ENCODE data around the gene CEP55.

CEP55 gene

DNA sequence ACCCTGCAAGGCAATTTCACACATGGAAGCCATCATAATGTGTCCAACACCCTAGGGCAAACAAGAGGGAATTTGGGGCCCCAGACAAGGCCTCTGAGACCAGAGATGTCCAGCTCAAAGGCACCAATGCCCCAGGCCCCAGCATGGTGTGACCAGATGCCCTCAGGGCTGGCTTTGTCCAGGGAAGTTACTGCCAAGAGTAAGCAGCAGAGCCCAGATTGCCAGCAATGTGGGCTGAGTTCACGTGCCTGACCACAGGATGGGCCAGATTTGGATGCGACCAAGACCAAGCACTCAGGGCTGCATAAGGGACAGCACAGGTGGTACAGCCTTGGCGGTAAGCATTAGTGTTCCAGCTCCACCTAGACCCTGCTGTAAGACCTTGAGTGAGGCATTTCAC lies 27.0 kb upstream of the CEP55 start:
- DNase-seq: no peak

- DNase-seq: peak; percentile 97
Measured at GRCh38 chr10:93471110-93471651, 25.2 kb upstream of the CEP55 start.

- no peak for DNase-seq
Measured at GRCh38 chr10:93473161-93473560, 23.3 kb upstream of the CEP55 start.

DNA sequence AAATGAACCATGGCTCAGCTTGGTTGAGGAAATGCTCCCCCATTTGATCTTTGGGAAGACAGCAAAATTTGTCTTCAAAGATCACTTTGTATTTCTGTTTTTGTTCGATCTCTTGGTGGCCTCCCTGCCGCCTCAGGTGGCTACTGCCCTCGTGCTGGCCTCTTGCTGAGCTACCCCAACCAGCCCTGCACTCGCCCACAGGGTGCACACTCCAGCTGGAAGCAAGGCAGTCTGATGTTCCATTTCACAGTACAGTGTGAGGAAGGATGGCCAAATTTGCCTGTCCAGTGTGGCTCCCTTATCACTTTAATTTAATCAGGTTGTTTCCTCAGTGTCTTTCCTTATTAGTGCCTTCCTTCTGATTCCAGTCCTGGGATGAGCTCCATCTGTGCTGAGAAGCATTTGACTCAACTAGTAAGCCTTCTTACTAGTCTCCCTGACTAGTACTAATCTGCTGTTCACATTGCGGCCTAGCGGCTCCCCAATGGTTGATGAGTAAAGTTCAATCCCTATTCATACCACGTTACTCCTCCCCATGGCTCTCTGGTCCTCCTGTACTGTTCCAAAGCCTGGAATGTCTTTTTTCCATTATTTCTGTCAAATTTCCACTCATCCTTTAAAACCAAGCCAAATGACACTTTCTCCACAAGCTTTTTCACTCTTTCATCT lies 22.5 kb upstream of the CEP55 start:
- no peak for DNase-seq

DNA sequence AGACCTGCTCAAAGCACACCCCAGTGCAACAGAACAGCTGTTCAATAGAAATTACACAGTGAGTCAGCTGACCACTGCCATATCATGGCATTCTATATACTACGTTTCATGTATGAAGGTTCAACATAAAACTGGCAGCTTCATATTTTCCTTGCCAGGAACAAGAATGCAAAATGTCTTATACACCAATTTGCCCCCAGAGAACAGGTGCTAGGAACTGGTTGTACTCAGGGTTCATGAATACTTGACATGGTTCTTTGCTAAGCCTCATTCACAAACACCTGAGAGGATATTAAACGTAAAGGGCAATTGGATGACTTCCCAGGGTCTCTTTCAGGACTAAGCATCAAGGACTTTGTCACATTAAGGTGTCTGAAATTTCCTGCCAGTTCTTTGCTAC lies 21.2 kb upstream of the CEP55 start:
- no peak for DNase-seq

- DNase-seq: peak; percentile 64
Measured at GRCh38 chr10:93475871-93476270, 20.5 kb upstream of the CEP55 start.

GRCh38 chr10:93476756-93477155 lies 19.7 kb upstream of the CEP55 start:
- DNase-seq: peak; percentile 43

- DNase-seq: no peak
Measured at GRCh38 chr10:93478873-93479272, 17.5 kb upstream of the CEP55 start.

GRCh38 chr10:93481637-93482144 lies 14.7 kb upstream of the CEP55 start:
- DNase-seq: no peak

- peak; percentile 87 for DNase-seq
Measured at GRCh38 chr10:93482145-93482834, 14.1 kb upstream of the CEP55 start, which contains the start of gene MYOF. TSS of gene MYOF (minus strand) at chr10:93482334. CDS start at chr10:93482194, 140 bp downstream.

DNA sequence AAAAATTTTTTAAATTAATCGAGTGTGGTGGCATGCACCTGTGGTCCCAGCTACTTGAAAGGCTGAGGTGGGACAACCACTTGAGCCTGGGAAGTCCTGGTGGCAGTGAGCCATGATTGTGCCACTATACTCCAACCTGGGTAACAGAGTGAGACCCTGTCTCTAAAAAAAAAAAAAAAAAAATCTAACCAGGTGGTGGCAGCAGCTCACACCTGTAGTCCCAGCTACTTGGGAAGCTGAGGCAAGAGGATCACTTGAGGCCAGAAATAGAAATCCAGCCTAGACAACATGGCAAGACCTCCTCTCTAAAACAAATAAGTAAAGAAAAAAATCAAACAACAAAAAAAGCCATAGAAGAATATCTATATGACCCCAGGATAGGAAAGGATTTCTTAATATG lies 10.7 kb upstream of the CEP55 start:
- DNase-seq: no peak

- DNase-seq: peak; percentile 51
Measured at GRCh38 chr10:93488956-93489528, 7.4 kb upstream of the CEP55 start.

DNA sequence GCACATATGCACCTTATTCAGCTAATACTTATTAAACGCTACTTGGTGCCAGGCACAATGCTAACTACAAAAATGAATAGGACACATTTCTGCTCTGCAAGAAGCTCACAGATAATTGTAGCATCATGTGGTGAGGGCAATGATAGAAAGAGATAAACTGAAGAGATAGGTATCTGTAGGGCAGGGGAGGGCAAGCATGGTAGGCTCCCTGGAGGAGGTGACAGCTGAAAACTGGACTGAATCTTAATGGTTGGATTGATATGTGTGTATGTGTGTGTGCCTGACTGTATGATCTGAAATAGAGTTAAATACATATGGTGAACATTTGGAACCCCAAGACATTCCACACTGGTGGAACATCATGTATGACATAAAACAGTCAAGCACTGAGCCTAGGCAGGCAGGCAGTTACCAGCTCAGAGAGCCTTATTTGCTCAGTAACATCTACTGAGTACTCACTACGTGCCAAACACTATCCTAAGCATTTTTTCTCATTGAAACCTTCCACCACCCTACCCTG lies 4.8 kb upstream of the CEP55 start:
- no peak for DNase-seq

- DNase-seq: no peak
Measured at GRCh38 chr10:93493162-93493561, 3.2 kb upstream of the CEP55 start.

DNA sequence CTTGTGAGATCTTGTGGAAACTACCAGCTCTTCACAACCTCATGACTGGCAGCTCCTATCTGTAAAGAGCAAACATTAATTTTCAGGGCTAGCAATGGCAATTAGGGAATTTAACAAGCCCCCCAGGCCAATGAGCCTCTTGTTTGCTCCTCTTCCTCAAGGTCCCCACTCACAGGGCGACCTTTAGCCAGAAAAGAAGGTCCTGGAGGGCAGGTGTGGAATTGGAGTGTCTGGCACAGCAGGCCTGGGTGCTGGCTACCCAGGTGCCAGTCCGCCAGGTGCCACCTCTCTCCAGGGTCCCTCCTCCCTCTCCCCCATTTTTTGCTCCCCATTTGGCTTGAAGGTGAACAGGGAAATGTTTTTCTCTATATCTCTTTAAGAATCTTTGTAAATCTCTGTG lies 1.9 kb upstream of the CEP55 start:
- no peak for DNase-seq

DNA sequence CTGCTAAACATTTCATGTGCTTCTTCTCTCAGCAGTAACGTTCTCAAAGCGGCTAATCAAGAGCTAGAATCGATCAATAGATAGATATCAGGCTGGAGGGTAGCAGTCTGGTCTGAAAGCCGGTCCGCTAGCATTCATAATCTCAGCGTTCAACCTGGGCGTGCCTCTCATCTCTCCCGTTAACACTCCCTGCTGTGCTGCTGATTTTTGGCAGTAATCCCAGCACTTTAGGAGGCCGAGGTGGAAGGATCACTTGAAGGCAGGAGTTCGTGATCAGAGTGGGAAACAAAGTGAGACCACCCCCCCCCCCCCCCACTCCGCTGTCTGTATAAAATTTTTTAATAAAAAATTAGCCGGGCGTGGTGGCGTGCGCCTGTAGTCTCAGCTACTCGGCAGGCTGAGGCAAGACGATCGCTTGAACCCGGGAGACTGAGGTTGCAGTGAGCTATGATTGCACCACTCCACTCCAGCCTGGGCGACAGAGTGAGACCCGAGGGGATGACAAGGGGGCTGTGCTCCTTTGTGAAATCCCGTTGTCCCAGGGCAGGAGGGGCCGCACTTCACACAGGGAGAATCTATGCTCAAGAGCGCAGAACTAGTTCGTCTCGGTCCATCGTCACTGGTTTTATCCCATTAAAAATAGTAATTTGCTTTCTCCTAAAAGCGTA lies 624 bp upstream of the CEP55 start:
- peak; percentile 39 for DNase-seq

DNA sequence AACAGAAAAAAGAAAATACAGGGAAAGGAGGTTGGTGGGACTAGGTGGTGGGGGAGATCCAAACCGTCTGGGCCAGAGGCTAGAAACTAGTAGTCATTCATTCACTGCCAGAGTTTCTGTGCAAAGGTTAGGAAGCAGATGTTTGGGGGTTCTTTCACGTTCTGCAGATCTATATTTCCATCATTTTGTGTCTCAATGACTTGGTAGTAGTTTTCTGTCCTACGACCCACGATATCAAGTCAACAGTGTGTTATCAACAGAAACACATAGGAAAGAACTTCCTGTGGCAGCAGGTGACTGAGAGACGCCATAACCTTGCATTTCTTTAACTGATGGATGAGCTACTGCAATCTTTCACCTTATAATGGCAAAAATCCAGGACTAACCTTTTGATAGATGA lies 1.8 kb downstream of the CEP55 start:
- no peak for DNase-seq

DNA sequence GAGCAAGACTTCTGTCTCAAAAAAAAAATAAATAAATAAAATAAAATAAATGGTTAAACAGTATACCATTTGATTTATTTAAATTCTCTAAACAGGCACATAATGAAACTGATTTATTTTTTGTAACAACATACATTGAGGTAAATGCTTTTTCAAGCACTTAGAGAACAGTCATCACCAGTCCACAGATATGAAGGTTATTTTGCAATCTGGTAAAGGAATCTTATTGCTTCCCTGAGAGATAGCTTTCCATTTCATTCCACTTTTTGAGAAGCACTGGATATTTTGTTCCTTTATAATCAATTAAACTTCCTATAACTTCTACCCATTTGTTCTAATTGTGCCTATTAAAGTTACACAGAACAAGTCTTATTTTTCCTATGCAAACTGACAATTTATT lies 5.2 kb downstream of the CEP55 start:
- no peak for DNase-seq

- DNase-seq: no peak
Measured at GRCh38 chr10:93503075-93503474, 6.7 kb downstream of the CEP55 start.

GRCh38 chr10:93505075-93505474 lies 8.7 kb downstream of the CEP55 start:
- DNase-seq: no peak

DNA sequence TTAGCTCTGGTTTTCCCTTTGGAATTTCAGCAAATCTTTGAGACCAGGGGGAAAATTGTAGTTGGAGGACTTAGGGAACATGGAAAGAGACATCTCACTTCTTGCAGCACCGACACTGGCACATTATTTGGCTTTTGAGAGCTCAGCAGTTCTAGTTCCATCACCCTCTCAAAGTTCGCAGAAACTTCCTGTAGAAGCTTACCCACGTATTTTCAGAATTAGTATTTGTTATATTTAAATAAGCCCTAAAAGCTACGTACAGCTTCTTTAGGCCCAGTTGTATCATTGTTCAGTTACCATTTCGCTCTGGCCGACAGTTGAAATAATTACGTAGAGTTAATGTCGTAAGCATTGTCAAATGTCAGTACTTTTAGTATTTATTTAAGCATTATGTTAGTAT lies 13.4 kb downstream of the CEP55 start:
- no peak for DNase-seq

- DNase-seq: peak; percentile 43
Measured at GRCh38 chr10:93512565-93512964, 16.2 kb downstream of the CEP55 start.

DNA sequence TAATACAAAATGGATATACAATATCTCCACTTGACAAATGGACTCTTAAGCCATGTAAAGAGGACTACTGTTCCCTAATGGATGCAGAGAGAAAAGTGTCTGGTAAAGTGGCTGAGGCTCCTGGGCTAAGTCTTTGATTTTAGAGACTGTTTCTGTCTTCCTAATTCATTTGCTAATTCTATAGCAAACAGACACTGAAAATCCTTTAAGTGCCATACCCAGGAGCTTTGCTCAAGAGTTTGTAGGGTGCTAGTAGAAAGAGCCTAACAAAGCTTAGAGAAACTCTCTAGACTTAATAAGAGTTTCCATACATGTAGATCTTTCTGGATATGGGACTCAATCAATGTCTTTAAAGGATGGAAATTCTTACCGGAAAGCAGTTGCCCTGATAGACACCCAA lies 16.7 kb downstream of the CEP55 start:
- no peak for DNase-seq
